Measurements from ENCODE around the gene PLEKHH2.
"Not testable (repeated sequence)": the region's sequence is repeated elsewhere in the genome, so short reads cannot be mapped to it uniquely, and the experiment has no call there.

Gene PLEKHH2

DNA sequence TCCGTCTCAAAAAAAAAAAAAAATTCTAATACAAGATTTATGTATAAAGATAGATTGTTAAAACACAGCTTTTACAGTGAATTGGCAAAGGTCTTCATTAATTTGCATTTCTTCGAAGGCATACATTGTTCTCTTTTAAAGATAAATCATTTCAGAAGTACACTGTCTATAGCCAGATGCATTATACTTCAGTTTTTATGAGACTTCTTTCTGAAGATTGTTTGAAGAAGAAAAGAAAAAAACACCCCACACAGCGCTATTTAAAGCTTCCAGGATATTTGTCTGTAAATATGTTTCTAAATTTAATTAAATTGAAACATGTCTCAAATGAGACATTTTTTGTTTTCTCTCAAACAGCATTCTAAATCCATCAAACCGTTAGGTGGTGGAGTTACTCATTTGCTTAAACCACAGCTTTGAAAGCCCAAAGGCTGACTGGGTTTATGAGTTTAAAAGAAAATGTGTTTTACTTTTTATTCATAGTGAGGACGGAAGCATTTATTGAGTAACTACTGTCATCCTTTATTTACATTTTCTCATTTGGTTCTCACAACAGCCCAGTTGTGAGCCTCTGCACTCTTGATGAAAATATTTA lies 81.6 kb downstream of the PLEKHH2 start:
- DNase-seq: no peak

GRCh38 chr2:43724728-43725526 lies 87.9 kb downstream of the PLEKHH2 start:
- peak; percentile 7 for DNase-seq

DNA sequence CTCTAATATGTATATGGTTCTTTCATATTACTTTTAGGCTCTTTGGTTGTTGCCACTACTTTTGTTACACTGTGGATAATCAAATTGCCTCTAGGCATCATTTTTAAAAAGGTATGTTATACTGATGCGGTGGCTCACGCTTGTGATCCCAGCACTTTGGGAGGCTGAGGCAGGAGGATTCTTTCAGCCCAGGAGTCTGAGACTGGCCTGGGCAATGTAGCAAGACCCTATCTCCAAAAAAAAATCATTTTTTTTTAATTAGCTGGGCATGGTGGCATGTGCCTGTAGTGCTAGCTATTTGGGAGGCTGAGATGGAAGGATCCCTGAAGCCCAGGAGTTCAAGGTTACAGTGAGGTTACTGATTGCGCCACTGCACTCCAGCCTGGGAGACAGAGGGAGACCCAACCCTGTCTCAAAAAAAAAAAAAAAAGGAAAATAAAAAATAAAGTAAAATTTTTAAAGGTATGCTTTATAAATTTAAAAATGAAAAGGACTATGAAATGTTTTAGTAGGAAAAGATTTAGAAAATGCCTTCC lies 88.7 kb downstream of the PLEKHH2 start:
- no peak for DNase-seq

DNA sequence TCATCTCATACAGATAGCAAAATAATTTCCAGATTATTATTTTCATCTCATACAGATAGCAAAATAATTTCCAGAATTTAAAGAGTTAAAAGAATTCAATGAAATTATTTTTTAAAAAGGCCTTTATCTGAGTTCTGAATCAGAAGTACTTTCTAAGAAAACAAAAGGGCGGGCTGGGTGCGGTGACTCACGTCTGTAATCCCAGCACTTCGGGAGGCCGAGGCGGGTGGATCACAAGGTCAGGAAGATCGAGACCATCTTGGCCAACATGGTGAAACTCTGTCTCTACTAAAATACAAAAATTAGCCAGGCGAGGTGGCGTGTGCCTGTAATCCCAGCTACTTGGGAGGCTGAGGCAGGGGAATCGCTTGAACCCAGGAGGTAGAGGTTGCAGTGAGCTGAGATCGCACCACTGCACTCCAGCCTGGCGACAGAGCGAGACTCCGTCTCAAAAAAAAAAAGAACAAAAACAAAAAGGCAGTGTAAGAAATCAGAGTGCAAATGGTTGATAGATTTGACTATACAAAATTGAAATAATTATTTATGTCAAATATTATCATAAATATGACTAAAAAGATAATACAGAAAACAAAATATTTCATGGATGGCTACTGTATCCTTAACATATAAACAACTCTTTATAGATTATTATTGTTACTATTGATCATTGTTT lies 90.0 kb downstream of the PLEKHH2 start:
- DNase-seq: not testable (repeated sequence)

DNA sequence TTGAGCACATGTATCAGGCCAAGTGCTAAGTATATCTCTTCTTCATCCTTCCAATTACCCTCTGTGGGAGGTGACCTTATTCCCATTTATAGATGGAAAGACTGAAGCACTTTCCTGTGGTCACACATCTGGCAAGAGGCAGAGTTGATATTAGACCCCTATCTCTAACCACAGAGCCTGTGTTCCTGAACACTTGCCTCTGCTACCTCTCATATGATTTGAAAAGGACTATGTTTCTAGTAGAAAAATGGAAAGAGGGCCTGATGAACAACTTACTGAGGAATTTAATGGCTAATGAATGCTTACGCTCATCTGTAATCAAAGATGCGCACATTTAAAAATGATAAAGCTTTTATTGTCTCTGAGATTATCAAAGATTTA lies 90.6 kb downstream of the PLEKHH2 start:
- DNase-seq: no peak

DNA sequence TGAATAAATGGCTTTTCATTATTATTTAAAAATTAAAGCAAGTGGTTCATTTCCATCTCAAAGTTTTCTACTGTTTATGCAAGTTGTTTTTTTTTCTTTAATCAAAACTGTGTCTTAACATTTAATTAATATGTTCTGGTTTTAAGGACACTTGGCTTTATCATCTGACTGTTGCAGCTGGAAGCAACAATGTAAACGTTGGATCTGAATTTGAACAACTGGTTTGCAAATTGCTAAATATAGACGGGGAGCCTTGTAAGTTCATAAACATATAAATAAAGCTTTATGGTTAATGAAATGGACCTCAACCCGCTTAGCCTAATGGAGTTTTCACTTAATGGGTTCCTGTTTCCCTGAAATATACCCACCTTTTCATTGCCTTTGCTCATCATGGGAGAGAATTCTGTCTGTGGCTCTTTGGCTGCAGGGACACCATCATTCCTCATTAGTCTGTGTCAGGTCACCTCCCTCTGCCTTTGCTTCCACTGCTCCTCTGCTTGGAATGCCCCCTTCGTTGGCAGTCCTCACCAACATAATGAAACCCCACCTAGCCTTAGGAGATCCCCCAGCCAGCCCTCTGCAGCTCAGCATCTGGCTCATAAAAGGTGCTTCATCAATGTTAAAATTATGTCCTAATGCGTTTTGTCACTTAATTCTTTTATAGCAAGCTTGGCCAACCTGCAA lies 92.6 kb downstream of the PLEKHH2 start:
- no peak for DNase-seq

DNA sequence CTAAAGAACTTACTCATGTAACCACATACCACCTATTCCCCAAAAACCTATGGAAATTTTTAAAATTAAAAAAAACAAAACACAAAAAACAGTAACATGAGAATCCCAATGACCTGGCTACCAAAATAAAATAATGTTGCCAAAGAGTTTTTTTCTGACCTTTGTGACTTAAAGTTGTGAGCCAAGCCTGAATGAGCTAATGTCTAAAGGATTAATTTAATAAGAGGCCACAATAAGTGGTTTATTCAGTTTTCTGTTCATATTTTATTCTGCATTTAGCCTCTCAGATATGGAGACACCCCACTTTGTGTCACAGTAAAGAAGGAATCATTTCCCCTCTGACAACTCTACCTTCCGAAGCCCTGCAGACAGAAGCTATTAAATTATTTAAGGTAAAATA lies 94.2 kb downstream of the PLEKHH2 start:
- no peak for DNase-seq

DNA sequence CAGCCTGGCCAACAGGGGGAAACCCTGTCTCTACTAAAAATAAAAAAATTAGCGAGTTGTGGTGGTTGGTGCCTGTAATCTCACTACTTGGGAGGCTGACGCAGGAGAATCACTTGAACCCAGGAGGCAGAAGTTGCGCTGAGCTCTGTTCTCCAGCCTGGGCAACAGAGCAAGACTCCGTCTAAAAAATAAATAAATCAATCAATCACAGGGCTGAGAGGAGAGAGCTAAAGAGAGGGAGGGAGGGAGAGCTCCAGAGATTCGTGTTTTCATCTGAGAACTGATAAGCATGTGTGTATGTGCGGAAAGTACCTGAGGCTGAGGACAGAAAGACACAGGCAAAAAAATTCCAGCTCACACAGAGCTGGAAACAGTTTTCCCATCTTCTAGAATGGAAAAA lies 99.6 kb downstream of the PLEKHH2 start:
- DNase-seq: no peak

GRCh38 chr2:43737097-43737854 lies 100.2 kb downstream of the PLEKHH2 start:
- DNase-seq: no peak

DNA sequence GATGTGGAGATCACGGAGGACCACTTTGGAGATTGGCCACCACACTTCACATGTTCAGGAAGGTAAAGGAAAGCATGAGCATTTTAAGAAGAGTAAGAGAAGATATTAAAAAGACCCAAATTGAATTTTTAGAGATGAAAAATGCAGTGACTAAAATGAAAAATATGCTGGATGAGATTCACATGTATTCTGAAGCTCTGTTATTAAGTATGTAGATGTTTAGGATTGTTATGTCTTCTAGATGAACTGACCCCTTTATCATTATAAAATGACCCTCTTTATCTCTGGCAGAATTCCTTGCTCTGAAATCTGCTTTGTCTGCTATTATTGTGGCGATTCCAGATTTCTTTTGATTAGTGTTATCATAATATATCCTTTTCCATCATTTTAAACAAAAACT lies 100.8 kb downstream of the PLEKHH2 start:
- DNase-seq: no peak

DNA sequence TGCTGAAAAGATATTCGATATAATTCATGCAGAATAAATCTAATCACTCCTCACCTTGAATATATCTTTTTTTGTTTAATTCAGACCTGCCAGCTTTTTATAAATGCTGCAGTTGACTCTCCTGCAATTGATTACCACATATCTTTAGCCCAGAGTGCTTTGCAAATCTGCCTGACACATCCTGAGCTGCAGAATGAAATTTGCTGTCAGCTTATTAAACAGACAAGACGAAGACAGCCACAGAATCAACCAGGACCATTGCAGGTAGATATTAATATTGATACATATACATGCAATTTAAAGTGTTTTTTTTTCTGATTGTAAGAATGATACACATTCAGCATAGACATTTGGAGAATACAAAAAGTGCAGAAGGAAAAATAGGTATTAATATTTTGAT lies 101.2 kb downstream of the PLEKHH2 start:
- no peak for DNase-seq

- no peak for DNase-seq
These were observed 106.6 kb downstream of the PLEKHH2 start for GRCh38 chr2:43743706-43744105.

GRCh38 chr2:43745457-43745856 lies 108.4 kb downstream of the PLEKHH2 start:
- DNase-seq: no peak

- no peak for DNase-seq
These were observed 111.3 kb downstream of the PLEKHH2 start for GRCh38 chr2:43748333-43748732.

DNA sequence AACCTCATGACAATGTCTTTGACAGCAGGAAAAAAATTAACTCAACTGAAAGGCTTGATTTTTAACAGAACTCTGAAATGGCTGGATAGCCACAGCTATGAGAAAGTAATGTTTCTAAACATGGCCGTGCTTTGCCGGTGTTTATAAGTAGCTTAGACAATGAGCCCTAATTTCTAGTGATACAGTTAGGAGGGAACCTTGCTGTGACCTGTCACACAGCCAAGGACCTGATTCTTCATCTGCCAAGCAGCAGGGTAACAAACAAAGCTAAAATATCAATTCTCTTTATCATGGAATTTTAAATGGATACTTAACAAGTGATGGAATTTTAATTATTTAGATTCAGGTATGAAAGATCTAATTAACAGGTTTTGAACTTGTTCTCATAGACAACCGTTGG lies 112.5 kb downstream of the PLEKHH2 start:
- DNase-seq: no peak

DNA sequence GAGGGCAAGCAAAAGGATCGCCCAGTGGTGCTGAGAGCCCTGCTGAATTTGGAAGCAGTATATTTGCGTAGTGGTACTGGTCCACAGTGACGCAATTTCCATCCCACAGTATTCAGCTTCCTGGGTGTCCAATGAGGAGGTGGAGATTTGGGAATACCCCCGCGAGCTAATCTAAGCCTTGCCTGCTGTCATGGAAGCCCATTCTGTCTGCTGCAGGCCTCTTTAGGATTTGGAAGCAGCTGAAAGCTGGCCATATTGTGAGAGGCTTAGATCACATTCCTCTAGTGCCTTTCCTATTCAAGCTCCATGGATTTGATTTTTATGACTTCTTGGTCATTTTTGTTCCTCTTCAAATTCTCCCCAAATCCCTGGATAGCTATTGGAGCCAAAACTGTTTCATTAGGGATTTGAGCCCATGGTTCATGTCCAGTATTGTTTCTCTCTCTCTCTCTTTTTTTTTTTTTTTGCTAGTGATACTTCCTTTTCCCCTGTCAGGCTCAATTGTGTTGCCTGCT lies 114.5 kb downstream of the PLEKHH2 start:
- DNase-seq: peak; percentile 5

- no peak for DNase-seq
These were observed 115.2 kb downstream of the PLEKHH2 start for GRCh38 chr2:43752302-43752701.

GRCh38 chr2:43754180-43754579 lies 117.1 kb downstream of the PLEKHH2 start:
- peak; percentile 22 for DNase-seq

DNA sequence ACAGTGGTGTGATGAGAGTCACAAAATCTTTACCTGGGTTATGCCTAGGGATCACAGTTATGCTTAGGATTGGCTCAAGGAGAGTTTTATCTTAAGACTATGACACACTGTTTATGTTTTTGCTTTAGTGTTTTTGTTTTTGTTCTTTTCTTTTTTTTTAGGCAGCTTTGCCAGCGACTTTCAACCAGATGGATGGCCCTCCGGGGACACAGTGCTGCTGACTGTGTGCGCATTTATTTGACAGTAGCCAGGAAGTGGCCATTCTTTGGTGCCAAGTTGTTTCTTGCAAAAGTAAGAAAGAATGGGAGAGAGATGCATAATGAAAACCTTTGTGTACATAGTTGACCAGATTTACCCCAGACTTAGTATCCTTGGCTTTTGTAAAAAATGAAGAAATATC lies 121.7 kb downstream of the PLEKHH2 start:
- no peak for DNase-seq

- DNase-seq: no peak
These were observed 122.1 kb downstream of the PLEKHH2 start for GRCh38 chr2:43759195-43759594.

- DNase-seq: no peak
These were observed 125.2 kb downstream of the PLEKHH2 start for GRCh38 chr2:43762286-43762685.

DNA sequence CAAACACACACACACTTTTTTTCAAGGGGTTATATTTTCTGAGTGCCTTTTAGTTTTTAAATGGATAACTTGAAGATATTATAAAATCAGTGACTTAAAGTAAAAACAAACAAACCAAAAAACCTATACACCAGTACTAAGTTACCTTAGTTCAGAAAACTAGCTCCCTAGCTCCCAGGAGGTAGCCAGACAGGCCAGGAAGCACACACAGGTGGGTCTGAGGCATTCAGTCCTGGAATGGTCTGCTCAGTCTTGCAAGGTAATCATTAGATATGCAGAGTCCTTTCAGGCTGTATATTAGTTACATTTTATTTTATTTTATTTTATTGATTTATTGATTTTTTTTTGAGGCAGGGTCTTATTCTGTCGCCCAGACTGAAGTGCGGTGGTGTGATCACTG lies 126.0 kb downstream of the PLEKHH2 start:
- DNase-seq: no peak

Data from retina (tissue), 1 donor.